Fibroblast of lung (primary cell): Measurements from ENCODE around the gene PALB2.

Source experiments
- EZH2 ChIP-seq: IDR thresholded peaks from 2 replicates; pipeline ENCODE4 v1.5.1; 2012; ENCODE audit warnings: low read length, control low read depth, mild to moderate bottlenecking; ENCODE audit errors: missing control alignments
- TF ChIP-seq, protein P1 (sequence below), 2 donors: IDR thresholded peaks in 1 of 2; conservative IDR thresholded peaks in 1 of 2; 1 replicate in 1 of 2; 2 replicates in 1 of 2; pipeline ENCODE4 v1.5.1; 2011 to 2012; ENCODE audit warnings: low read length in 2 of 2, control low read depth in 1 of 2, inconsistent platforms in 1 of 2, low read depth in 1 of 2, mild to moderate bottlenecking in 1 of 2

DNA sequence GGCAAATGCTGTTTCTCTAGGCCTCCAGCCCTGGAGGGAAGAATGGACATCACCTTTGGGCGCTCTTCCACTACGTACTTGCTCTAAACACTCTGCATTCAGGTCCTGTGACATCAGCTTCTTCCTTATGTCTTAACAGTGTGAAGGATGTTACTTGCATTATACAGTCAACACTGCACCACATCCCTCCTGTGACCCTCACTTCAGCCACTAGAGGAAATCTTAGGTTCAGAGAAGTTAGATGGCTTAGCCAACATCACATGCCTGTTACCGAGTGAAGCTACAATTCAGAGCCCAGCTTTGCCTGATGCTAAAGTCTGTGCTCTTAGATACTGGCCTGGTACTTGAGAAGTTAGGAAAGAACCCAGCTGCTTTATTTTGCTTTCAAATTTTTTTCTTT is 65.3 kb downstream of the PALB2 start:
- TF ChIP-seq, protein P1, sequence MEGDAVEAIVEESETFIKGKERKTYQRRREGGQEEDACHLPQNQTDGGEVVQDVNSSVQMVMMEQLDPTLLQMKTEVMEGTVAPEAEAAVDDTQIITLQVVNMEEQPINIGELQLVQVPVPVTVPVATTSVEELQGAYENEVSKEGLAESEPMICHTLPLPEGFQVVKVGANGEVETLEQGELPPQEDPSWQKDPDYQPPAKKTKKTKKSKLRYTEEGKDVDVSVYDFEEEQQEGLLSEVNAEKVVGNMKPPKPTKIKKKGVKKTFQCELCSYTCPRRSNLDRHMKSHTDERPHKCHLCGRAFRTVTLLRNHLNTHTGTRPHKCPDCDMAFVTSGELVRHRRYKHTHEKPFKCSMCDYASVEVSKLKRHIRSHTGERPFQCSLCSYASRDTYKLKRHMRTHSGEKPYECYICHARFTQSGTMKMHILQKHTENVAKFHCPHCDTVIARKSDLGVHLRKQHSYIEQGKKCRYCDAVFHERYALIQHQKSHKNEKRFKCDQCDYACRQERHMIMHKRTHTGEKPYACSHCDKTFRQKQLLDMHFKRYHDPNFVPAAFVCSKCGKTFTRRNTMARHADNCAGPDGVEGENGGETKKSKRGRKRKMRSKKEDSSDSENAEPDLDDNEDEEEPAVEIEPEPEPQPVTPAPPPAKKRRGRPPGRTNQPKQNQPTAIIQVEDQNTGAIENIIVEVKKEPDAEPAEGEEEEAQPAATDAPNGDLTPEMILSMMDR (conservative IDR thresholded peaks at IDR 0.05 in 1 of 2, IDR thresholded peaks at IDR 0.05 in 1 of 2; ENCODE audit: low read depth in 1 of 2, low read length in 2 of 2) = no peak
- no peak for TF ChIP-seq EZH2
